ENCODE data around the gene STK32A.

Gene STK32A

DNA sequence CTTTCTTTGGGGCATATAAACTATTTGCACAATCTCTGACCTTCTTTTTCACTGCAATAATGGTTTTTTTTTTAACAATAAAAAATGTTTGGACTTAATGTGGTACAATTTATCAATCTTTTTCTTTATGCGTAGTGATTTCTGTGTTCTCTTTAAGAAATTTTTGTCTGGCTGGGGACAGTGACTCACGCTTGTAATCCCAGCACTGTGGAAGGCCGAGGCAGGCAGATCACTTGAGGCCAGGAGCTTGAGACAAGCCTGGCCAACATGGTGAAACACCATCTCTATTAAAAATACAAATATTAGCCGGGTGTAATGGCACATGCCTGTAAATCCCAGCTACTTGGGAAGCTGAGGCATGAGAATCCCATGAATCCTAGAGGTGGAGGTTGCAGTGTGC is 72.3 kb downstream of the STK32A start:
- Histone ChIP-seq H3K36me3 (ENCODE audit: insufficient read depth, low read length) (no peaks in the 10 kb centered on the region), H3K9me3 (ENCODE audit: insufficient read depth, low read length, severe bottlenecking) (no peaks in the 10 kb centered on the region), H3K4me3 (ENCODE audit: low read depth in 1 of 2, low read length in 2 of 2) (no peak overlapping the region), H3K27me3 (ENCODE audit: insufficient read depth, low read length, poor library complexity) (no peaks in the 10 kb centered on the region), H3K79me2 (ENCODE audit: insufficient read depth, low read length) (no peaks in the 10 kb centered on the region), H3K4me1 (ENCODE audit: insufficient read depth, low read length) (no peaks in the 10 kb centered on the region), H3K9ac (ENCODE audit: low read depth, low read length) (no peak overlapping the region), H4K20me1 (ENCODE audit: insufficient read depth, low read length) (no peaks in the 10 kb centered on the region), H3K4me2 (ENCODE audit: insufficient read depth, low read length) (no peak overlapping the region), H3K27ac (ENCODE audit: low read length) (no peak overlapping the region), H2AFZ (ENCODE audit: low read depth, low read length) (no peak overlapping the region)
- ATAC-seq (ENCODE audit: insufficient read depth, low read depth) (no peak), DNase-seq (no peak)
- TF ChIP-seq EZH2 (IDR thresholded peaks at IDR 0.05; ENCODE audit: borderline replicate concordance, low read depth, low read length, severe bottlenecking) = no peak
- TF ChIP-seq, protein P1, sequence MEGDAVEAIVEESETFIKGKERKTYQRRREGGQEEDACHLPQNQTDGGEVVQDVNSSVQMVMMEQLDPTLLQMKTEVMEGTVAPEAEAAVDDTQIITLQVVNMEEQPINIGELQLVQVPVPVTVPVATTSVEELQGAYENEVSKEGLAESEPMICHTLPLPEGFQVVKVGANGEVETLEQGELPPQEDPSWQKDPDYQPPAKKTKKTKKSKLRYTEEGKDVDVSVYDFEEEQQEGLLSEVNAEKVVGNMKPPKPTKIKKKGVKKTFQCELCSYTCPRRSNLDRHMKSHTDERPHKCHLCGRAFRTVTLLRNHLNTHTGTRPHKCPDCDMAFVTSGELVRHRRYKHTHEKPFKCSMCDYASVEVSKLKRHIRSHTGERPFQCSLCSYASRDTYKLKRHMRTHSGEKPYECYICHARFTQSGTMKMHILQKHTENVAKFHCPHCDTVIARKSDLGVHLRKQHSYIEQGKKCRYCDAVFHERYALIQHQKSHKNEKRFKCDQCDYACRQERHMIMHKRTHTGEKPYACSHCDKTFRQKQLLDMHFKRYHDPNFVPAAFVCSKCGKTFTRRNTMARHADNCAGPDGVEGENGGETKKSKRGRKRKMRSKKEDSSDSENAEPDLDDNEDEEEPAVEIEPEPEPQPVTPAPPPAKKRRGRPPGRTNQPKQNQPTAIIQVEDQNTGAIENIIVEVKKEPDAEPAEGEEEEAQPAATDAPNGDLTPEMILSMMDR (IDR thresholded peaks at IDR 0.05; ENCODE audit: borderline replicate concordance, extremely low read depth, low read length, poor library complexity, severe bottlenecking) = no peak

DNA sequence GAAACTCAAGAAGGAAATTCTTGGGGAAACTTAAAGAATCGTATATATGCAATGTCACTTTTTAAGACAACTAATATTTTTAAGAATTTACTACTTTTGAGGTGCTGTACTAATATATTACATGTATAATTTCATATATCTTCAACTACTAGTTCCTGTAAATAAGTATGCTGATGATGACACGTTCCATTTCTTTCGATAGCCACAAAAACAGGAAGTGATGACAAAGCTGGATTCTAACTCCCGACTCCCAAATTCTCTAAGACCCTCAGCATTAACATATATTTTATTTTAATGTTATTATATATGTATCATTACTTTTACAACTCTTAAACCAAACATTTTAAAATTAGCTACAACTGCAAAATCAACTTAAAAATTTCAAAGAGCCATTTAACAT is 74.8 kb downstream of the STK32A start:
- no peaks in the 10 kb centered on the region for H3K4me1 ChIP-seq (ENCODE audit: insufficient read depth, low read length)
- no peaks in the 10 kb centered on the region for H3K9me3 ChIP-seq (ENCODE audit: insufficient read depth, low read length, severe bottlenecking)
- H3K27ac ChIP-seq (ENCODE audit: low read length) = no peak overlapping the region
- no peak overlapping the region for H3K9ac ChIP-seq (ENCODE audit: low read depth, low read length)
- no peaks in the 10 kb centered on the region for H4K20me1 ChIP-seq (ENCODE audit: insufficient read depth, low read length)
- ATAC-seq (ENCODE audit: insufficient read depth, low read depth) = no peak
- no peak overlapping the region for H3K4me2 ChIP-seq (ENCODE audit: insufficient read depth, low read length)
- no peaks in the 10 kb centered on the region for H3K27me3 ChIP-seq (ENCODE audit: insufficient read depth, low read length, poor library complexity)
- DNase-seq = no peak
- H2AFZ ChIP-seq (ENCODE audit: low read depth, low read length) = no peak overlapping the region
- no peak overlapping the region for H3K4me3 ChIP-seq (ENCODE audit: low read depth in 1 of 2, low read length in 2 of 2)
- H3K79me2 ChIP-seq (ENCODE audit: insufficient read depth, low read length) = no peaks in the 10 kb centered on the region
- no peaks in the 10 kb centered on the region for H3K36me3 ChIP-seq (ENCODE audit: insufficient read depth, low read length)
- TF ChIP-seq EZH2 (IDR thresholded peaks at IDR 0.05; ENCODE audit: borderline replicate concordance, low read depth, low read length, severe bottlenecking) = no peak
- TF ChIP-seq, protein P1 (IDR thresholded peaks at IDR 0.05; ENCODE audit: borderline replicate concordance, extremely low read depth, low read length, poor library complexity, severe bottlenecking) = no peak

DNA sequence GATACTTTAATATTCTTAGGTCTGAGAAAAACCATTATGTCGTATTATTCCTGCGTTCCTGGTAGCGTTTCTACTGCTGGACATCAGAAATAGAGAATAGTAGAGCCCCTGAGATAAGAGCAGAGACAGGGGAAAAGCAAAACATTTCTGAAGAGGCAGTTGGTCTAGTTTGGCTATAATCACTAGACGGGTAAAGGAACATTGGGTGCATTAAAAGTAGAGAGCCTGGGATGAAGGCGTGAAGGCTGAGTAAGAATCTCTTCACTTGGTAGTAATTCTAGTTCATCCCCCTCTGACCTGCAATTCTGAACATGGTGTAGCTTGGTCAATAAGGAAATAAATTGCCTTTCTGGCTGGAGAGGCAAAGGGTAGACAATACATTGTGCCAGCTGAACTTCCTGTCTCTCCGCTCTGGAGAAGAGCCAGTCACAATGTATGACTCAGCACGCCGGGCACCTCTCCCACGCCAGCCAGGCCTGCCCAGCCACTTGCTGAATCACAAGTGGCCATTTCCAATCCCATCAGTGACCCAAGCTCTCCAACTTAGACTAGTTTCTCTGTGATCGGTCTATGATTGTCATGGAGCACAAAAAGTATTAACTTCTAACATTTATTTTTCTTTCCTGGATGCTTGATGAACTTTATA is 75.4 kb downstream of the STK32A start:
- TF ChIP-seq, protein P1 (IDR thresholded peaks at IDR 0.05; ENCODE audit: borderline replicate concordance, extremely low read depth, low read length, poor library complexity, severe bottlenecking) = no peak
- no peak for TF ChIP-seq EZH2 (IDR thresholded peaks at IDR 0.05; ENCODE audit: borderline replicate concordance, low read depth, low read length, severe bottlenecking)
- Histone ChIP-seq H3K4me2 (ENCODE audit: insufficient read depth, low read length) (no peak overlapping the region), H3K9me3 (ENCODE audit: insufficient read depth, low read length, severe bottlenecking) (no peaks in the 10 kb centered on the region), H3K36me3 (ENCODE audit: insufficient read depth, low read length) (no peaks in the 10 kb centered on the region), H2AFZ (ENCODE audit: low read depth, low read length) (no peak overlapping the region), H3K79me2 (ENCODE audit: insufficient read depth, low read length) (no peaks in the 10 kb centered on the region), H3K27ac (ENCODE audit: low read length) (no peak overlapping the region), H3K9ac (ENCODE audit: low read depth, low read length) (no peak overlapping the region), H3K4me3 (ENCODE audit: low read depth in 1 of 2, low read length in 2 of 2) (no peak overlapping the region), H3K27me3 (ENCODE audit: insufficient read depth, low read length, poor library complexity) (no peaks in the 10 kb centered on the region), H3K4me1 (ENCODE audit: insufficient read depth, low read length) (no peaks in the 10 kb centered on the region), H4K20me1 (ENCODE audit: insufficient read depth, low read length) (no peaks in the 10 kb centered on the region)
- DNase-seq (no peak), ATAC-seq (ENCODE audit: insufficient read depth, low read depth) (no peak)

All from DND-41 (cell line).